ENCODE measurements around the gene PLA2G2F.

DNA sequence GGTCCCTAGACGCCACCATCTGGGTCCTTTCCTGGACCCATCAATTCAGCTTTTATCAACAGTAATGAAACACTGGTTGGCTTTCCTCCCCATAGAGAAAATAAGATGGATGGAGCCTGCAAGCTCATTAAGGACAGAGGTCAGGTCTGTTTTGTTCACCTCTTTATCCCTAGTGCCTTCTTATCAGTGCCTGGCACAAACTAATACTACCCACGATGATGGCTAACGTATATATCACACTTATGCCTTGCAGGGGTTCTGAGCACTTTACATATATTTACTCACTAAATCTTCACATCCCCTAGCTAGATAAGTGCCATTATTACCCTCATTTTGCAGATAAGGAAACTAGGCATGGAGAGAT, 41.7 kb downstream of the PLA2G2F start:
- TF ChIP-seq POLR2AphosphoS5 (IDR thresholded peaks at IDR 0.05; ENCODE audit: low read depth) (no peak), CTCF (IDR thresholded peaks at IDR 0.05; ENCODE audit: insufficient read depth, low read length) (no peak), GABPA (IDR thresholded peaks at IDR 0.05; ENCODE audit: low read depth) (no peak), SPI1 (IDR thresholded peaks at IDR 0.05; ENCODE audit: borderline replicate concordance, low read depth) (no peak)
- TF ChIP-seq, protein P1, sequence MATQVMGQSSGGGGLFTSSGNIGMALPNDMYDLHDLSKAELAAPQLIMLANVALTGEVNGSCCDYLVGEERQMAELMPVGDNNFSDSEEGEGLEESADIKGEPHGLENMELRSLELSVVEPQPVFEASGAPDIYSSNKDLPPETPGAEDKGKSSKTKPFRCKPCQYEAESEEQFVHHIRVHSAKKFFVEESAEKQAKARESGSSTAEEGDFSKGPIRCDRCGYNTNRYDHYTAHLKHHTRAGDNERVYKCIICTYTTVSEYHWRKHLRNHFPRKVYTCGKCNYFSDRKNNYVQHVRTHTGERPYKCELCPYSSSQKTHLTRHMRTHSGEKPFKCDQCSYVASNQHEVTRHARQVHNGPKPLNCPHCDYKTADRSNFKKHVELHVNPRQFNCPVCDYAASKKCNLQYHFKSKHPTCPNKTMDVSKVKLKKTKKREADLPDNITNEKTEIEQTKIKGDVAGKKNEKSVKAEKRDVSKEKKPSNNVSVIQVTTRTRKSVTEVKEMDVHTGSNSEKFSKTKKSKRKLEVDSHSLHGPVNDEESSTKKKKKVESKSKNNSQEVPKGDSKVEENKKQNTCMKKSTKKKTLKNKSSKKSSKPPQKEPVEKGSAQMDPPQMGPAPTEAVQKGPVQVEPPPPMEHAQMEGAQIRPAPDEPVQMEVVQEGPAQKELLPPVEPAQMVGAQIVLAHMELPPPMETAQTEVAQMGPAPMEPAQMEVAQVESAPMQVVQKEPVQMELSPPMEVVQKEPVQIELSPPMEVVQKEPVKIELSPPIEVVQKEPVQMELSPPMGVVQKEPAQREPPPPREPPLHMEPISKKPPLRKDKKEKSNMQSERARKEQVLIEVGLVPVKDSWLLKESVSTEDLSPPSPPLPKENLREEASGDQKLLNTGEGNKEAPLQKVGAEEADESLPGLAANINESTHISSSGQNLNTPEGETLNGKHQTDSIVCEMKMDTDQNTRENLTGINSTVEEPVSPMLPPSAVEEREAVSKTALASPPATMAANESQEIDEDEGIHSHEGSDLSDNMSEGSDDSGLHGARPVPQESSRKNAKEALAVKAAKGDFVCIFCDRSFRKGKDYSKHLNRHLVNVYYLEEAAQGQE (IDR thresholded peaks at IDR 0.05; ENCODE audit: insufficient replicate concordance, low read depth) = no peak

Data from HL-60 (cell line).